ENCODE results near the gene PACS1. TPM values are rescaled to one million over a fixed set of nuclear protein-coding genes. Genes with fewer than 3 reads are reported as not detected.

Gene PACS1
- total RNA-seq, 6 experiments from 2014 or later = 82.8 to 114 (median 91.8) TPM

GRCh38 chr11:66222358-66223149 lies 152.5 kb downstream of the PACS1 start:
- Mint-ChIP-seq H3K4me3 (no peak overlapping the region), H3K4me1 (ENCODE audit: low read depth) (peaks cover 22% of the 10 kb centered on the region), H3K9me3 (no peaks in the 10 kb centered on the region), H3K27ac (no peak overlapping the region), H3K36me3 (ENCODE audit: low read depth) (0 out of 2 replicates have a peak, but pooled peaks cover 1% of the 10 kb centered on the region), H3K27me3 (ENCODE audit: insufficient read depth) (peaks cover 10% of the 10 kb centered on the region)
- peak; percentile 77 for DNase-seq
- peak; percentile 99 for TF ChIP-seq CTCF (IDR thresholded peaks at IDR 0.05)

- Mint-ChIP-seq H3K27ac (no peak overlapping the region), H3K4me1 (ENCODE audit: low read depth) (peaks cover 22% of the 10 kb centered on the region), H3K9me3 (no peaks in the 10 kb centered on the region), H3K36me3 (ENCODE audit: low read depth) (0 out of 2 replicates have a peak, but pooled peaks cover 10% of the 10 kb centered on the region), H3K4me3 (no peak overlapping the region), H3K27me3 (ENCODE audit: insufficient read depth) (peaks cover 9% of the 10 kb centered on the region)
- TF ChIP-seq CTCF (IDR thresholded peaks at IDR 0.05) = no peak
- no peak for DNase-seq
Observed at GRCh38 chr11:66224226-66224855, 154.3 kb downstream of the PACS1 start.

DNA sequence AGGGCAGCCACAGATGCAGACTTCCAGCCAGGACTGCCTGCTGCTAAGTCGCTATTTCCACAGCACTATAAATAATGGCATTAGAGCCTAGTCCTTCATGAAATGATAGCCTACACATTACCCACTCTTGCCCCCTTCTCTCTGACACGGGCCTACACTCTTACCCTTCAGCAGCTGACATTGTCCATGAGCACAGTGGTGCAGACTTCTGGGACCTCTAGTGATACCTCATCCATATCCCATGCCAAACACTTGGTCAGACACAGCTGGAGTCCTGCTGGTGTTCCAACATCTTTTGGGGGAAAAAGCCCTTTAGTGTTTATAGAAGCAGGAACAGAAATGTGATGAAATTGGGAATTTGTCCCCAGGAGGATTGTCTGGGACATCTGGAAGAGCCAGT lies 155.0 kb downstream of the PACS1 start:
- Mint-ChIP-seq H3K27me3 (ENCODE audit: insufficient read depth) (peaks cover 11% of the 10 kb centered on the region), H3K36me3 (ENCODE audit: low read depth) (0 out of 2 replicates have a peak, but pooled peaks cover 10% of the 10 kb centered on the region), H3K9me3 (no peaks in the 10 kb centered on the region), H3K27ac (no peak overlapping the region), H3K4me1 (ENCODE audit: low read depth) (peaks cover 22% of the 10 kb centered on the region), H3K4me3 (no peak overlapping the region)
- TF ChIP-seq CTCF (IDR thresholded peaks at IDR 0.05) = no peak
- no peak for DNase-seq

GRCh38 chr11:66226101-66226500 lies 156.0 kb downstream of the PACS1 start:
- no peak overlapping the region for H3K27ac Mint-ChIP-seq
- H3K4me3 Mint-ChIP-seq = no peak overlapping the region
- DNase-seq = no peak
- 0 out of 2 replicates have a peak, but pooled peaks cover 10% of the 10 kb centered on the region for H3K36me3 Mint-ChIP-seq (ENCODE audit: low read depth)
- H3K4me1 Mint-ChIP-seq (ENCODE audit: low read depth) = peaks cover 22% of the 10 kb centered on the region
- H3K27me3 Mint-ChIP-seq (ENCODE audit: insufficient read depth) = peaks cover 6% of the 10 kb centered on the region
- no peak for TF ChIP-seq CTCF (IDR thresholded peaks at IDR 0.05)
- H3K9me3 Mint-ChIP-seq = no peaks in the 10 kb centered on the region

- Mint-ChIP-seq H3K27me3 (ENCODE audit: insufficient read depth) (peaks cover 3% of the 10 kb centered on the region), H3K36me3 (ENCODE audit: low read depth) (0 out of 2 replicates have a peak, but pooled peaks cover 10% of the 10 kb centered on the region), H3K4me3 (no peak overlapping the region), H3K9me3 (no peaks in the 10 kb centered on the region), H3K27ac (no peak overlapping the region), H3K4me1 (ENCODE audit: low read depth) (peaks cover 10% of the 10 kb centered on the region)
- TF ChIP-seq CTCF (IDR thresholded peaks at IDR 0.05) = no peak
- no peak for DNase-seq
Observed at GRCh38 chr11:66227700-66228099, 157.6 kb downstream of the PACS1 start.

Data from HFFc6 (cell line).